DLD1 (cell line): ENCODE results near the gene KIF21A.

Source experiments
- in situ Hi-C: cut with HindIII; loops from 2 replicates; pipeline ENCODE4 v1.10.0; 2017; ENCODE audit warnings: low sequenced_read_pairs

Gene KIF21A

GRCh38 chr12:39278426-39278825, 164.5 kb downstream of the KIF21A start:
- in situ Hi-C loops, result no loop called here

GRCh38 chr12:39277416-39277815, 165.5 kb downstream of the KIF21A start:
- in situ Hi-C loops, result no loop called here

GRCh38 chr12:39275846-39276245, 167.1 kb downstream of the KIF21A start:
- in situ Hi-C loops, result no loop called here

GRCh38 chr12:39272871-39273655, 169.9 kb downstream of the KIF21A start:
- in situ Hi-C loops, result no loop called here

- in situ Hi-C loops, result no loop called here
These were observed 173.4 kb downstream of the KIF21A start for GRCh38 chr12:39269492-39269891.

- in situ Hi-C loops, result no loop called here
These were observed 175.0 kb downstream of the KIF21A start for GRCh38 chr12:39267886-39268285.

- in situ Hi-C loops, result no loop called here
These were observed 190.3 kb downstream of the KIF21A start for GRCh38 chr12:39252628-39253027.
